ENCODE measurements around the gene TYROBP. TPM values are rescaled to one million over a fixed set of nuclear protein-coding genes. Genes with fewer than 3 reads are reported as not detected.
A peak's percentile ranks its signal among the peaks of the same experiment; 100 is the strongest.
"Not testable (repeated sequence)": the region's sequence is repeated elsewhere in the genome, so short reads cannot be mapped to it uniquely, and the experiment has no call there.

TYROBP gene
- total RNA-seq, 2 experiments from 2014 or later, result not detected

DNA sequence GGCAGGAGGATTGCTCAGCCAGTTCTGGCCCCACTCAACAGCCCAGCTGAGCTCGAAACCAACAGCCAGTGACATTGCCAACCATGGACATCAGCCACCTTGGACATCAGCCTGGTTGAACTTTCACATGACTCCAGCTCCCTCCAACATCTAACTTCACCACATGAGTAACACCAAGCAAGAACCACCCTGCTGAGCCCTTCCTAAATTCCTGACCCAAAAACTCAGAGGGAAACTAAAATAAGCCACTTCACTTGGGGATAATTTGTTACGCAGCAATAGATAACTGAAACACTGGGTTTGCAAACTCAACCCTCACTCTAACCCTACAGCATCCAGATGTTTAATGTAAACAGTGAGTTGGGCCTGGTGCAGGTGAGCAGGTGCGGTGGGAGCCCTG, 17.4 kb upstream of the TYROBP start:
- no peak for DNase-seq
- Mint-ChIP-seq H3K36me3 (ENCODE audit: low read depth) (peaks cover 11% of the 10 kb centered on the region), H3K27me3 (peaks cover 15% of the 10 kb centered on the region), H3K9me3 (peaks cover 14% of the 10 kb centered on the region), H3K27ac (no peak overlapping the region), H3K4me1 (peaks cover 21% of the 10 kb centered on the region), H3K4me3 (no peak overlapping the region)
- ChIA-PET CTCF (interaction anchor here (0.5 to 1.3 kb wide), 4 partner anchors 25 to 694 kb away, joined by 3 read pairs; partner anchors contain the start of gene NFKBID), POLR2A (interaction anchor here (0.6 kb wide), 1 partner anchor 14 kb away, joined by 4 read pairs; no protein-coding TSS in a partner anchor)

DNA sequence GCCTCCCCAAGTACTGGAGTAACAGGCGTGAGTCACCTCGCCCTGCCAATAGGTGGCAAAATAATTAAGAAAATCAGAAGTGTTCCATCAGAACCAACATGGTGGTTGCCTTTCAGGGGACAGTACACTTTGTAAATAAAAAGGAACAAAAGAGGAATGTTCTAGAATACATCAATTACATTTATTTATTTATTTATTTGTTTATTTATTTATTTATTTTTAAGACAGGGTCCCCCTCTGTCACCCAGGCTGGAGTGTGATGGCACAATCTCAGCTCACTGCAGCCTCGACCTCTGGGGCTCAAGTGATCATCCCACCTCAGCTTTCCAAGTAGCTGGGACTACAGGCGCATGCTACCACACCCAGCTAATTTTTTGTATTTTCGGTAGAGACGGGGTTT, 12.9 kb upstream of the TYROBP start:
- Mint-ChIP-seq H3K27ac (no peak overlapping the region), H3K27me3 (peaks cover 12% of the 10 kb centered on the region), H3K36me3 (ENCODE audit: low read depth) (peaks cover 6% of the 10 kb centered on the region), H3K4me1 (no peaks in the 10 kb centered on the region), H3K4me3 (no peak overlapping the region), H3K9me3 (peaks cover 9% of the 10 kb centered on the region)
- ChIA-PET CTCF (interaction anchor here (0.8 to 3.0 kb wide), 4 partner anchors 9 to 37 kb away, joined by 3 to 12 read pairs (median 4); no protein-coding TSS in a partner anchor), POLR2A (no interaction called here)
- no peak for DNase-seq

DNA sequence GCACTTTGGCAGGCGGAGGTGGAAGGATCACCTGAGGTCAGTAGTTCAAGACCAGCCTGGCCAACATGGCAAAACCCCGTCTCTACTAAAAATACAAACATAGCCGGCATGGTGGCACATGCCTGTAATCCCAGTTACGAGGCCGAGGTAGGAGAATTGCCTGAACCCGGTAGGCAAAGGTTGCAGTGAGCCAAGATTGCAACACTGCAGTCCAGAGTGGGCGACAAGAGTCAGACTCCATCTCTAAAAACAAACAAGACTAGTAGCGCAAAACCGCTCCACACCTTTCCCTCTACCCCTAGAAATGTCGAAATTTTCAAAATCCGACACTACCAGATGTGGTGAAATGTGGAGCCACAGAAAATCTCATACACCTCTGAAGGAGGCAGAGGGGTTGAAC, 11.2 kb upstream of the TYROBP start:
- Mint-ChIP-seq H3K4me3 (no peak overlapping the region), H3K36me3 (ENCODE audit: low read depth) (no peaks in the 10 kb centered on the region), H3K9me3 (no peaks in the 10 kb centered on the region), H3K27me3 (peaks cover 5% of the 10 kb centered on the region), H3K4me1 (no peaks in the 10 kb centered on the region), H3K27ac (no peak overlapping the region)
- DNase-seq, result no peak
- ChIA-PET CTCF (no interaction called here), POLR2A (no interaction called here)

DNA sequence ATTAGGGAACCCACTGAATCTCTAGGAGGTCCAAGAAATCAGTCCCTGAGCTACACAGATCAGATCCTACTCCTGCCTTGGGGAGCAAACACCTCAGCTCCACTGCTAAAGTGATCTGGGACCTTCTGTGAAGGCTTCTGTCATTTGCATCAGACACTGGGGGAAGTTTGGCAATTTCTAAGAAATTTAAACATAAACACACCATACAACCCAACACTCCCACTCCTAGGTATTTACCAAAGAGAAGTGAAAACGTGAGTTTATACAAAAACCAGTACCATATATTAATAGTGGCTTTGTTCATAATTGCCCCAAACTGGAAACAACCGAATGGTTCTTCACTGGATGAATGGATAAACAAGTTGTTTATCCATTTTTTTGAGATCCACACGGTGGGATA, 7.3 kb upstream of the TYROBP start:
- Mint-ChIP-seq H3K9me3 (no peaks in the 10 kb centered on the region), H3K4me3 (no peak overlapping the region), H3K27ac (no peak overlapping the region), H3K27me3 (no peaks in the 10 kb centered on the region), H3K36me3 (ENCODE audit: low read depth) (no peaks in the 10 kb centered on the region), H3K4me1 (peaks cover 8% of the 10 kb centered on the region)
- no peak for DNase-seq
- ChIA-PET CTCF (interaction anchor here (1.1 kb wide), 1 partner anchor 16 kb away, joined by 4 read pairs; no protein-coding TSS in a partner anchor), POLR2A (no interaction called here)

DNA sequence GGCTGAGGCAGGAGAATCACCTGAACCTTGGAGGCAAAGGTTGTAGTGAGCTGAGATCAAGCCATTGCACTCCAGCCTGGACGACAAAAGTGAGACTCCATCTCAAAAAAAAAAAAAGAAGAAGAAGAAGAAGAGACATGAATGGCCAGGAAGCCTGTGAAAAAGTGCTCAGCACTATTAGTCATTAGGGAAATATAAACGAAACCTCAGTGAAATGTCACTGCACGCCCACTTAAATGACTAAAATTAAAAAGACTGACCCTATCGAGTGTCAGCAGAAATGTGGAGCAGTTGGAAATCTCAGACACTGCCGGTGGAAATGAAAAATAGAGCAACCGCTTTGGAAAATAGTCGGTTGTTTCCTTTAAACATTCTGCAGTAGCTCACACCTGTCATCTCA, 5.5 kb upstream of the TYROBP start:
- Mint-ChIP-seq H3K4me1 (peaks cover 21% of the 10 kb centered on the region), H3K9me3 (no peaks in the 10 kb centered on the region), H3K27ac (no peak overlapping the region), H3K36me3 (ENCODE audit: low read depth) (no peaks in the 10 kb centered on the region), H3K4me3 (no peak overlapping the region), H3K27me3 (no peaks in the 10 kb centered on the region)
- ChIA-PET CTCF (interaction anchor here (0.6 to 1.1 kb wide), 3 partner anchors 17 to 221 kb away, joined by 3 to 4 read pairs (median 3); no protein-coding TSS in a partner anchor), POLR2A (no interaction called here)
- no peak for DNase-seq

DNA sequence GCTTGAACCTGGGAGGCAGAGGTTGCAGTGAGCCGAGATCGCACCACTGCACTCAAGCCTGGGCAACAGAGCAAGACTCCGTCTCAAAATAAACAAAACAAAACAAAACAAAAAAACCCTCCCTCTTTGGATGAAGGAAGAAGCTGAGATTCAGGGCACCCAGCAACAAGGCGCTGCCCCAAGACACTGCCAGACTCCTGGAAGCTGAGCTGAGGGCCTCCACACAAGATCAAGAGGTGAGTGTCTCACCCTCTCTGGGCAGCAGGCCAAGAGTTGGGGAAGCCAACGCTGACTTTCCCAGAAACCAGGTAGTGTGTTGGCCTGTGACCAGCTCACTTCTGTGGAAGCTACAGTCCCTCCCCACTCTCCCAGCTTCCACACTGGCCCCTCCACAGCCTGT, 3.7 kb upstream of the TYROBP start:
- Mint-ChIP-seq H3K4me3 (no peak overlapping the region), H3K27me3 (no peaks in the 10 kb centered on the region), H3K9me3 (no peaks in the 10 kb centered on the region), H3K36me3 (ENCODE audit: low read depth) (no peaks in the 10 kb centered on the region), H3K4me1 (peaks cover 28% of the 10 kb centered on the region), H3K27ac (no peak overlapping the region)
- ChIA-PET CTCF (interaction anchor here (1.3 kb wide), 1 partner anchor 10 kb away, joined by 4 read pairs; no protein-coding TSS in a partner anchor), POLR2A (interaction anchor here (0.7 kb wide), 1 partner anchor 13 kb away, joined by 4 read pairs; no protein-coding TSS in a partner anchor)
- no peak for DNase-seq

DNA sequence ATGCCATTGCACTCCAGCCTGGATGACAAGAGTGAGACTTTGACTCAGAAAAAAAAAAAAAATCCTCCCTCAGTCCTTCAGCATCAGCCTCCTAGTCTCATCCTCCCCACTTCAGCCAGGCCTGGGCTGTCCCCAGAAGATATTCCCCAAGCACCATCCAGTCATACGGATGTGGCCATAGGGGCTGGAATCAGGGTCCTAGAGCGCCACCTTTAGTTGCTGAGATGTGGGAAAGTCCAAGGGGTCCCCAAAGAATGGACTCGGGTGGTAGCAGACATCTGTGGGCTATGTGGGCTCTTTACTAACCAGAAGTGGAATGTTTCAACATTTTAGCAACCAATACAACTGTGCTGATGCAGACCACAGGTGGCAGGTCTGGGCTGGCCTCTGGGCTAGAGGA, 3.1 kb upstream of the TYROBP start:
- POLR2A ChIA-PET, result no interaction called here
- no peak overlapping the region for H3K27ac Mint-ChIP-seq
- CTCF ChIA-PET, result no interaction called here

DNA sequence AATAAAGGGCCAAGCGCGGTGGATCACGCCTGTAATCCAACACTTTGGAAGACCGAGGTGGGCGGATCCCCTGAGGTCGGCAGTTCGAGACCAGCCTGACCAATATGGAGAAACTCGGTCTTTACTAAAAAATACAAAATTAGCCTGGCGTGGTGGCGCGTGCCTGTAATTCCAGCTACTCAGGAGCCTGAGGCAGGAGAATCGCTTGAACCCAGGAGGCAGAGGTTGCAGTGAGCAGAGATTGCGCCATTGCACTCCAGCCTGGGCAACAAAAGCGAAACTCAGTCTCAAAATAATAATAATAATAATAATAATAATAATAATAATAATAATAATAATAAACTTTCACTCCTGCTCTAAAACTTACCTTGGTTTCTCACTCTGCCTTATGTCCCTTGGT, 2.3 kb upstream of the TYROBP start:
- H3K9me3 Mint-ChIP-seq; H3K4me3 Mint-ChIP-seq; POLR2A ChIA-PET; H3K27ac Mint-ChIP-seq; DNase-seq; H3K36me3 Mint-ChIP-seq (ENCODE audit: low read depth); H3K27me3 Mint-ChIP-seq: not testable (repeated sequence)
- CTCF ChIA-PET, result interaction anchor here (1.0 to 1.3 kb wide), 2 partner anchors 21 to 170 kb away, joined by 3 read pairs; no protein-coding TSS in a partner anchor
- peaks cover 28% of the 10 kb centered on the region for H3K4me1 Mint-ChIP-seq

More for the DNA sequence above, 3.1 kb upstream of the TYROBP start:
- Mint-ChIP-seq H3K27me3 (no peaks in the 10 kb centered on the region), H3K9me3 (no peaks in the 10 kb centered on the region), H3K4me3 (no peak overlapping the region), H3K4me1 (peaks cover 28% of the 10 kb centered on the region), H3K36me3 (ENCODE audit: low read depth) (no peaks in the 10 kb centered on the region)
- no peak for DNase-seq

DNA sequence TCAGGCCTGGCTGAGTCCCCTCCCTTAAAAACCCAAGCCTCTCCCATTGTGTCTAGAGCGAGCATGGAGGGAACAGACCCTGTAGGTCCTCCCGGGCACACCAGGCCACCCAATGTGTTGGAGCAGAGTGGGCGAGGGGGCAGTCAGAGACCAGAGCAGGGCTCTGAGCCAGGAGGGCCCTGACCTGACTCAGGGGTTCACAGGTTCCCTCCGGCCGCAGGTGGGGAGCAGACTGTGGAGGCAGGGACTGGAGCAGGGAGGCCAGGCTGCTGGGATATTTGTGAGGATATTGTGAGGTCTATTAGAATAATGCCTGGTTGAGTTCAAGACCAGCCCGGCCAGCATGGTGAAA, 1.6 kb upstream of the TYROBP start:
- ChIA-PET CTCF (interaction anchor here (0.8 to 1.6 kb wide), 3 partner anchors 11 to 27 kb away, joined by 3 to 5 read pairs (median 3); no protein-coding TSS in a partner anchor), POLR2A (no interaction called here)
- no peak for DNase-seq
- peaks cover 3% of the 10 kb centered on the region for H3K36me3 Mint-ChIP-seq (ENCODE audit: low read depth)
- no peaks in the 10 kb centered on the region for H3K9me3 Mint-ChIP-seq
- H3K4me1 Mint-ChIP-seq, result peaks cover 35% of the 10 kb centered on the region
- H3K4me3 Mint-ChIP-seq, result no peak overlapping the region
- peak overlapping the region; percentile 79 for H3K27ac Mint-ChIP-seq
- no peaks in the 10 kb centered on the region for H3K27me3 Mint-ChIP-seq

DNA sequence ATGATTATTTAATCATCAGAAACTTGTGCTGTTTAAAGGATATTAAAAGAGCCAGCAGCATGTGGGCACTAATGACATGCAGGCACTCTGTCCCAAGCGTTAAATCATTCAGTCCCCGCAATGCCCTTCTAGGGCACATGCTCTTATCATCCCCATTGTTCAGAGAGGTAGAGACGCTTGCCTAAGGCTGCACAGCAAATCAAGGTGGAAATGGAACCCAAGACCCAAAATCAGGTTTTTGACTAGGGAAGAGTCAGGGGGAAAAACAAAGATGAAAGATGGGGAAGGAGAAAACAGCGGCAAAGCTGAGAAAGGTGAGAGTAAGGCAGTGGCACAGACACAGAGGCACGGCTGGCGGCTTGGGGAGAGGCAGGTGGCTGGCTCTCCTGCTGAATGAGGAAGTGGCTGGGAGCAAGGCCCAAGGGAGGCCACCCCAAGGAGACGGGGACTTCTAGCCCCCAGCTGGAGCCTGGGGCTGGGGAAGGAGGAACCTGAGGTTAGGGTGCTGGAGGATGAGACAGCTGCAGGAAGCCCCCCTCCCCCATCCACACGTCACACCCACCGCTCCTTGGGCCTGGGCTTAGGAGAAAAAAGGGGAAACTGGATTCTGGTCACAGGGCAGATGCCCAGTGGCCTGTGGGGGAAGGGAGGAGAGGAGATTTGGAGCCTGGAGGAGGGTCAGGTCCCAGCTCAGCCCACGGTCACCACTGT, 1.0 kb upstream of the TYROBP start:
- ChIA-PET POLR2A (no interaction called here), CTCF (interaction anchor here (0.8 to 1.6 kb wide), 4 partner anchors 12 to 51 kb away, joined by 3 to 5 read pairs (median 4); no protein-coding TSS in a partner anchor)

DNA sequence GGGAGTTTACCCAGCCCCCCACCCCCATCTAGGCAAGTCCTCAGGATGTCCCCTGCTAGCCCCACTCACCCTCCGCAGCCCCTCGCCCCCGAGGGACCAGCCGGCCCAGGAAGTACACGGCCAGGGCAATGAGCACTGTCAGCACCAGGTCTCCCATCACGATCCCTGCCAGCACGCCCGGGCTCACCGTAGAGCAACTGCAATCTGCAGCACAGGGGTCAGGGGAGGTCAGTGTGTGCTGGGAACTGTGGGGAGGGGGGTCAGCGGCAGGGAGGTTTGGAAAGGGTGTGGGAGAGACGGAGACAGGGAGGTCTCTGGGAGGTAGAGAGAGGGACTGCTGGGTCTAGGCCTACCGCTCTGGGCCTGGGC, 734 bp downstream of the TYROBP start:
- Mint-ChIP-seq H3K36me3 (ENCODE audit: low read depth) (peaks cover 17% of the 10 kb centered on the region), H3K27me3 (no peaks in the 10 kb centered on the region), H3K9me3 (no peaks in the 10 kb centered on the region), H3K27ac (peak overlapping the region; percentile 68), H3K4me1 (peaks cover 54% of the 10 kb centered on the region), H3K4me3 (no peak overlapping the region)
- CTCF ChIA-PET, result no interaction called here
- no peak for DNase-seq
- POLR2A ChIA-PET, result no interaction called here

More for the DNA sequence above, 1.0 kb upstream of the TYROBP start:
- Mint-ChIP-seq H3K27me3 (no peaks in the 10 kb centered on the region), H3K4me3 (no peak overlapping the region), H3K36me3 (ENCODE audit: low read depth) (peaks cover 6% of the 10 kb centered on the region), H3K4me1 (peaks cover 40% of the 10 kb centered on the region), H3K9me3 (no peaks in the 10 kb centered on the region), H3K27ac (peak overlapping the region; percentile 79)
- DNase-seq, result no peak

DNA sequence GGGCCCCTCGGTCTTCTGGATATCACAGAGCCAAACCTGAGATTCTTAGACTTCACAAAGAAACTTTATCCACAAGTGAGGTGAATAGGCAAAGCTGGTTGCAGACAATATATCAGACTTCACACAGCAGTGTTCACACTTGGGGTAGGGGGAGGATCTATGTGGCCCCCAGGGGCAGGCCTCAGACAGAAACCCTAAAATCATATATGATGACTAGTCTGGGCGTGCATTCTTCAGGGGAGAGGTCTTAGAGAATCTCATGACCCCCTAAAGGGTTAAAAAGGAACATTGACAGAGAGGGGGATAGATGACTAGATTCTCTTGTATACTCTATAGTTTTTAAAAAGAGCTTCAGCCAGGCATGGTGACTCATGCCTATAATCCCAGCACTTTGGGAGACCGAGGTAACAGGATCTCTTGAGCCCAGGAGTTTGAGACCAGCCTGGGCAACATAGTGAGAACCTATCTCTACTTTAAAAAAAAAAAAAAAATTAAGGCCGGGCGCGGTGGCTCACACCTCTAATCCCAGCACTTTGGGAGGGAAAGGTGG, 2.8 kb downstream of the TYROBP start:
- H3K4me3 Mint-ChIP-seq, result no peak overlapping the region
- no peaks in the 10 kb centered on the region for H3K9me3 Mint-ChIP-seq
- peaks cover 62% of the 10 kb centered on the region for H3K4me1 Mint-ChIP-seq
- peak overlapping the region; percentile 67 for H3K27ac Mint-ChIP-seq
- ChIA-PET CTCF (interaction anchor here (0.6 kb wide), 1 partner anchor 53 kb away, joined by 3 read pairs; no protein-coding TSS in a partner anchor), POLR2A (interaction anchor here (0.6 kb wide), 1 partner anchor 17 kb away, joined by 5 read pairs; no protein-coding TSS in a partner anchor)
- no peaks in the 10 kb centered on the region for H3K27me3 Mint-ChIP-seq
- peaks cover 17% of the 10 kb centered on the region for H3K36me3 Mint-ChIP-seq (ENCODE audit: low read depth)
- no peak for DNase-seq

DNA sequence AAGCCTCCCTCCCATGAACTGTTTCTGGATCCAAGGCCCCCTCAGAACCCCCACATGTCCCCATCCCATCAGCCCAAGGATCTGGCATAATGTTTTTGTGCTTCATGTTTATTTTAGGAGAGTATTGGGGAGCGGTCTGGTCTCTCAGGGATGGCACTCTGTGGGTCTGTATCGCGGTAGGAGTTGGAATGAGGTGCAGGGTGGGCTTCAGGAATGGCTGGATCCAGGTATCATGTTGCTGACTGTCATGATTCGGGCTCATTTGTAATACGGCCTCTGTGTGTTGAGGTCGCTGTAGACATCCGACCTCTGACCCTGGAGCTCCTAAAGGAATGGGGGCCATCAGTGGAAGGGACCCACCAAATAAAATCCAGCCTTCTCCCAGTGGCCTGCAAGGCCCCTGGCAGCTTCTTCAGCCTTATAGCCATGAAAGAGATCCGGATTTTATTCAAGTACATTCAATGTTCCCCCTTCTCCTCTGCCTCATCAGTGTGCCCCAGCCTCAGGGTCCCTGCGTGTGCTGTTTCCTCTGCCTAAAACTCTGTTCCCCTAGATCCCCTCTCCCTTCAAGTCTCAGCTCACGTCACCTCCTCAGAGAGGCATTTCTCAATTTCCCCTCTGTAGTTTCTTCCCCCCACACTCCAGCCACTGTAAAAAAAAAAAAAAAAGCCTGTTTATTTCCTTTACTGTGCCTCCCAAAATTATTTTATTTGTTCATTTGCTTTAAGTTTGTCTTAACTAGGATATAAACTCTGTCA, 3.6 kb downstream of the TYROBP start:
- CTCF ChIA-PET, result interaction anchor here (1.6 to 2.5 kb wide), 2 partner anchors 8 to 27 kb away, joined by 3 to 9 read pairs; no protein-coding TSS in a partner anchor
- Mint-ChIP-seq H3K4me3 (peak overlapping the region; percentile 33), H3K36me3 (ENCODE audit: low read depth) (peaks cover 18% of the 10 kb centered on the region), H3K27ac (peak overlapping the region; percentile 67), H3K4me1 (peaks cover 57% of the 10 kb centered on the region), H3K27me3 (no peaks in the 10 kb centered on the region), H3K9me3 (no peaks in the 10 kb centered on the region)
- POLR2A ChIA-PET, result no interaction called here
- DNase-seq, result no peak

All from activated CD4-positive, alpha-beta T cell treated with anti-CD3 and anti-CD28 coated beads, Interleukin-2, amount 10 ng/mL, durations not matched to agents 7 days and 5 days (primary cell).